ENCODE results near the gene GBE1.
"Not testable (repeated sequence)": the region's sequence is repeated elsewhere in the genome, so short reads cannot be mapped to it uniquely, and the experiment has no call there.

Gene GBE1

DNA sequence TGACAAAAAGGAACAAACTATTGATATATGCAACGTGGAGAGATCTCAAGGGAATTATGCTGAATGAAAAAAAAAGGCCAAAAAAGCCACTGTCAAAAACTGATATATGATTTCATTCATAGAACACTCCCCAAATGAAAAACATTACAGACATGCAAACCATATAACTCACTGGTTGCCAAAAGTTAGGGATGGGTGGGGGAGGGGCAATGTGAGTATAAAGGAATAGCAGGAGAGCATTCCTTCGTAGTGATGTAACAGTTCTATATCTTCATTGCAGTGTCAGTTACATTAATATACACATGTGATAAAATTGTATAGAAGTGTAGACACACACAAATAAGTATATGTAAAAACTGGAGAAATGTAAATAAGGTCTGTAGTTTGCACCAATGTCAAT lies 12.2 kb downstream of the GBE1 start:
- H3K27me3 ChIP-seq (ENCODE audit: control insufficient read depth, insufficient read depth, low read length): no peaks in the 10 kb centered on the region
- H3K36me3 ChIP-seq (ENCODE audit: insufficient read depth, low read length): peaks cover 12% of the 10 kb centered on the region
- no peak overlapping the region for H3K9ac ChIP-seq (ENCODE audit: low read depth, low read length)
- peaks cover 32% of the 10 kb centered on the region for H3K4me1 ChIP-seq (ENCODE audit: control insufficient read depth, insufficient read depth, low read length)
- no peak overlapping the region for H3K4me3 ChIP-seq (ENCODE audit: low read length)
- no peak overlapping the region for H3K4me2 ChIP-seq (ENCODE audit: low read length)
- H3K9me3 ChIP-seq (replicated peaks; ENCODE audit: low read length): peaks cover 1% of the 10 kb centered on the region

DNA sequence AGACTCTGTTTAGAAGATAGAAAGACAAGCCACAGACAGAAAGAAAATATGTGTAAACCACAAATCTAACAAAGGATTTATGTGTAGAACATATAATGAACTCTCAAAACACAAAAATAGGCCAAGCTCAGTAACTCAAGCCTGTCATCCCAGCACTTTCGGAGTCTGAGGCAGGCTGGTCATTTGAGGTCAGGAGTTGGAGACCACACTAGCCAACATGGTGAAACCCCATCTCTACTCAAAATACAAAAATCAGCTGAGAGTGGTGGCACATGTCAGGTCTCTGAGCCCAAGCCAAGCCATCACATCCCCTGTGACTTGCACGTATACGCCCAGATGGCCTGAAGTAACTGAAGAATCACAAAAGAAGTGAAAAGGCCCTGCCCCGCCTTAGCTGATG lies 14.2 kb downstream of the GBE1 start:
- H3K36me3 ChIP-seq (ENCODE audit: insufficient read depth, low read length); H3K9me3 ChIP-seq (replicated peaks; ENCODE audit: low read length); H3K4me3 ChIP-seq (ENCODE audit: low read length); H3K4me2 ChIP-seq (ENCODE audit: low read length); H3K27me3 ChIP-seq (ENCODE audit: control insufficient read depth, insufficient read depth, low read length): not testable (repeated sequence)
- Histone ChIP-seq H3K4me1 (ENCODE audit: control insufficient read depth, insufficient read depth, low read length) (peaks cover 47% of the 10 kb centered on the region), H3K9ac (ENCODE audit: low read depth, low read length) (peak overlapping the region; percentile 9)

DNA sequence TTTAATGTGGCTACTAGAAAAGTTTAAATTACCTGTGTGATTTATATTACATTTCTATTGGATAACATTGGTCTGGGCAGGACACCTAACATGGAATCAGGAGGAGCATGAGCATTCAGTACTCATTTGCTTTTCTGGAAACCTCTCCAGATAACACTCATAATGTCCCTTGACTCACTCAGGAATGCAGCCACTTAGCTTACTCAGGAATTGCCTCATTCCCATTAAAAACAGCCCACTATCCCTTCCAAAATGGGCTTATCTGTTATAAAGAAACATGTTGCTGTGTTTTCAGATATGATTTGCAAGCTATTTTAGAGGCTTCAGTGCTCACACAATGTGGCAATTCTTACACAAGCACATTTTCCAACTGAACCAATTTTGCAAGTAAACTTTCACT lies 17.1 kb downstream of the GBE1 start:
- H3K4me3 ChIP-seq (ENCODE audit: low read length): no peak overlapping the region
- peaks cover 64% of the 10 kb centered on the region for H3K4me1 ChIP-seq (ENCODE audit: control insufficient read depth, insufficient read depth, low read length)
- no peaks in the 10 kb centered on the region for H3K9me3 ChIP-seq (replicated peaks; ENCODE audit: low read length)
- H3K4me2 ChIP-seq (ENCODE audit: low read length): peak overlapping the region; percentile 76
- H3K9ac ChIP-seq (ENCODE audit: low read depth, low read length): peak overlapping the region; percentile 90
- H3K27me3 ChIP-seq (ENCODE audit: control insufficient read depth, insufficient read depth, low read length): no peaks in the 10 kb centered on the region
- peaks cover 4% of the 10 kb centered on the region for H3K36me3 ChIP-seq (ENCODE audit: insufficient read depth, low read length)

DNA sequence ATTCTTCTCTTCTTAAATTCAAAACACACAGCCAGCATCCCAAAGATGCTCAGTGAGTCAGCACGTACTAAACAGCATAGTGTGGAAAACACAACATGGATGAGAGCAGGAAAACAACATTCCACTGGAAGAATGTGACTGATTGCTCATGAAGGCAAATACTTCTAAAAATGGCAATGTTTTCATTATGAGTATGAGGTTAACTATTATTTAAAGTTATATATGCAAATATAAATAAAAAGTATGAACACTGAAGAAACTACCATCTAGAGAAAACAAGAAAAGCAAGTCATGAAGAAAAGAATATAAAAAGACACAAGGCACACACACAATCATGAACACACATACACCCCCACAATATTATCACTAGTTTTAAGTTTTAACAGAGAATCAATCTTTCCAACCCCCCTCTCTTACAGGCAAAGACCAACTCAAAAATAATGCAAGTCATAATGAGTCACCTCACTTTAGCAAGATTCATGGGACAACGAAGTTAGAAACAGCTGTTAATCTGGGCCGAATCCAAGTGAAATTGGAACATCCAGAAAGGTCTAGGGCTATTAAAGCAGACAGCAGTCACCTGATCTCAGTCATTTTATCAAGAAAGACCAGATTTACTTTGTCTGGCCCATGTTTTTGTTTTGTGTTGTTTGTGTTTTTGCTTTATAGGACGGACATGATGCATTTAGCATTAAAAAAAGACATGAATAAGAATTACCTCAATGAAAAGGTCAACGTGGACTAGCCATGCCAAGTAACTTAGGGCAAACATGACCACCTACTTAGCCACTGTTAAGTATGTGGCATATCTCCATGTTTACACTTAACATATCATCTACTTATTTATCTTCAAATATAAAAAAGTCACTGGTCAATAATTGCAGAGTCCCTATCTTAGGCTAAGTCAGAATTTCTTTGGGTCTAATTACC lies 18.1 kb downstream of the GBE1 start:
- H3K9ac ChIP-seq (ENCODE audit: low read depth, low read length): peak overlapping the region; percentile 90
- H3K9me3 ChIP-seq (replicated peaks; ENCODE audit: low read length): no peaks in the 10 kb centered on the region
- peaks cover 7% of the 10 kb centered on the region for H3K36me3 ChIP-seq (ENCODE audit: insufficient read depth, low read length)
- peaks cover 59% of the 10 kb centered on the region for H3K4me1 ChIP-seq (ENCODE audit: control insufficient read depth, insufficient read depth, low read length)
- no peaks in the 10 kb centered on the region for H3K27me3 ChIP-seq (ENCODE audit: control insufficient read depth, insufficient read depth, low read length)
- H3K4me2 ChIP-seq (ENCODE audit: low read length): peak overlapping the region; percentile 76
- peak overlapping the region; percentile 53 for H3K4me3 ChIP-seq (ENCODE audit: low read length)

DNA sequence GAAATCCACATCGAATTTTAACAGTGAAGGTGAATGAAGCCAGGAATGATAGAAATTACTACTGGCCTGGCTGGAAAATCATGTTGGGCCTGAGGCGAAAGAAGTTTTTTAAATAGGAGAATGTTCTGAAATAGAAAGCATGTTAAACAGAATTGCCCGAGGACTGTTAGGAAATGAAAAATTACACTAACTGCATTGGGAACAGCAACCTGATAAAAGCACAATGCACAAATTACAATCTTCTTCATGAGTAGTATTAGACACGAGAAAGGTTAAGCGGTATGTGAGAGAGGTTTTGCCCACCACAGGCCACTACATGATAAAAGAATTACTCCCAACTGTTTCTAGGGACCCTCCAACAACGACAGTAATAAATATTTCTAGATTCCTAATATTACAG lies 18.9 kb downstream of the GBE1 start:
- H3K4me3 ChIP-seq (ENCODE audit: low read length): peak overlapping the region; percentile 53

DNA sequence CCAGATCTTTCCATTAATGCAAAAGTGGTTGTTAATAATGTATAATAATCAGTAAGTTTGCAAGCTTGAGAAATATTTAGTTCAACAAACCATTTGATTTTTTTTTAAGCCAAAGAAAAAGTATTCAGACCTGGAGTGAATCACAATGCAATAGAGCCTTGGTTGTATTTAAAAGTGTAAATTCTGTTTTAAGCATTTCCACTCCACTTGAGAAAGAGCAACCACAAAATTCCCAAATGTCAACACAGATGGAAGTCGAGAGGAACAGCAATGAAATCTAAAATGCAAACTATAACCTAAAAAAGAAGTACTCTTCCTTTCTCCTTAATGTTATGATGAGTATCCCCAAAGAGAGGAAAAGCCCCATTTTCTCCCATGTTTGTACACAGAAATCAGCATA lies 20.2 kb downstream of the GBE1 start:
- Histone ChIP-seq H3K4me3 (ENCODE audit: low read length) (peak overlapping the region; percentile 36), H3K4me2 (ENCODE audit: low read length) (peak overlapping the region; percentile 62), H3K9ac (ENCODE audit: low read depth, low read length) (peak overlapping the region; percentile 71), H3K4me1 (ENCODE audit: control insufficient read depth, insufficient read depth, low read length) (peaks cover 49% of the 10 kb centered on the region), H3K36me3 (ENCODE audit: insufficient read depth, low read length) (peaks cover 2% of the 10 kb centered on the region), H3K9me3 (replicated peaks; ENCODE audit: low read length) (no peaks in the 10 kb centered on the region), H3K27me3 (ENCODE audit: control insufficient read depth, insufficient read depth, low read length) (no peaks in the 10 kb centered on the region)

More for the DNA sequence above, 18.9 kb downstream of the GBE1 start:
- H3K9me3 ChIP-seq (replicated peaks; ENCODE audit: low read length): no peaks in the 10 kb centered on the region
- peaks cover 59% of the 10 kb centered on the region for H3K4me1 ChIP-seq (ENCODE audit: control insufficient read depth, insufficient read depth, low read length)
- peak overlapping the region; percentile 90 for H3K9ac ChIP-seq (ENCODE audit: low read depth, low read length)
- H3K36me3 ChIP-seq (ENCODE audit: insufficient read depth, low read length): peaks cover 7% of the 10 kb centered on the region
- no peaks in the 10 kb centered on the region for H3K27me3 ChIP-seq (ENCODE audit: control insufficient read depth, insufficient read depth, low read length)
- peak overlapping the region; percentile 76 for H3K4me2 ChIP-seq (ENCODE audit: low read length)

DNA sequence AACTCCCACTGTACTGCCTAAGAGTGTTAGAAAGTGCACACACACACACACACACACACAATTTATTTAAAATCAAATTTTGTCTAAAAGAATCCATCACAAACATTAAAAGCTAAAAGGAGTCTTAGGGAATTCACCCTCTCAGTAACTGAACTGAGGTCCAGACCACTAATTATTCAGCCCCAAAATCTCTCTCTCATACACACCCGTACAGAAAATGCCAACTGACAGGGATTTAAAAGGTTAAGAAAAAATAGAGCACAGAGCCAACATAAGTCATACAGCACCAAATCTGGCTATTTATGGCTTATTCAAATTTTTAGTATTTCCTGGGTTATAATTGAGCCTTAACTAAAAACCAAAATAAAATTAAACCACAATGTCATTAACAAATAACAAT lies 20.7 kb downstream of the GBE1 start:
- H3K9me3 ChIP-seq (replicated peaks; ENCODE audit: low read length): no peaks in the 10 kb centered on the region
- H3K27me3 ChIP-seq (ENCODE audit: control insufficient read depth, insufficient read depth, low read length): no peaks in the 10 kb centered on the region
- H3K4me1 ChIP-seq (ENCODE audit: control insufficient read depth, insufficient read depth, low read length): peaks cover 49% of the 10 kb centered on the region
- peak overlapping the region; percentile 36 for H3K4me3 ChIP-seq (ENCODE audit: low read length)
- peak overlapping the region; percentile 71 for H3K9ac ChIP-seq (ENCODE audit: low read depth, low read length)
- H3K36me3 ChIP-seq (ENCODE audit: insufficient read depth, low read length): peaks cover 2% of the 10 kb centered on the region
- H3K4me2 ChIP-seq (ENCODE audit: low read length): peak overlapping the region; percentile 62

DNA sequence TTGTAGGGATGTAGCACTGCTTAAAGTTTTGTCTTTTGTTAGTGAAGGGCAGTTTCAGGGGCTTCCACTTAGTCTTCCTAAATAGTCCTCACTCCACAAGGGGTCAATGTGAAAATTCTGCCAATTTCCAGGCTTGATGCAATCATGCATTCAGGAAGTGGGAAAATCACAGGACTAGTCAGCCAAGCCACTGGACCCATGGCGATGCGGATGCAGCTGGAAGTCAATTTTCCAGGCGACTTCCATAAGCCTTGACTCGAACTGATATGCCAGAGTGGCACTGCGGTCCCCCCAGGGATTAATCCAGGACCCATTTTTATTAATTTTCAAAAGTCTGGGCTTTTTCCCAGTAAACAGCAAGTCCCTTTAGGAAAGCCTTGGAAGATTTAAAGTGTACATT lies 26.1 kb downstream of the GBE1 start:
- Histone ChIP-seq H3K9ac (ENCODE audit: low read depth, low read length) (no peak overlapping the region), H3K27me3 (ENCODE audit: control insufficient read depth, insufficient read depth, low read length) (no peaks in the 10 kb centered on the region), H3K9me3 (replicated peaks; ENCODE audit: low read length) (no peaks in the 10 kb centered on the region), H3K36me3 (ENCODE audit: insufficient read depth, low read length) (peaks cover 2% of the 10 kb centered on the region), H3K4me2 (ENCODE audit: low read length) (no peak overlapping the region), H3K4me3 (ENCODE audit: low read length) (no peak overlapping the region), H3K4me1 (ENCODE audit: control insufficient read depth, insufficient read depth, low read length) (peaks cover 2% of the 10 kb centered on the region)

DNA sequence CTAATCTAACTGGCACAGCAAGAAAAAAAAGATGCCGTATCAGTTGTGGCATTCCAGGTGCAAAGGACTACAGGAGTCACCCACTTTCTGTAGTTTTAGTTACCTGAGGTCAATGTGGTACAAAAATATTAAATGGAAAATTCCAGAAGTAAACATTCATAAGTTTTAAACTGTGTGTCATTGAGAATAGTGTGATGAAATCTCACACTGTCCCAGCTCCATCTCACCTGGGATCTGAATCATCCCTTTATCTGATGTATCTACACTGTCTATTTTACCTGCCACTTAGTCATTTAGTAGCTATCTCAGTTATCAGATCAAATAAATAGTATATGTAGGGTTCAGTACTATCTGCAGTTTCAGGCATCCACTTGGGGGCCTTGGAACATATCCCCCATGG lies 26.7 kb downstream of the GBE1 start:
- H3K4me1 ChIP-seq (ENCODE audit: control insufficient read depth, insufficient read depth, low read length): peaks cover under 1% of the 10 kb centered on the region
- H3K36me3 ChIP-seq (ENCODE audit: insufficient read depth, low read length): peaks cover 2% of the 10 kb centered on the region
- H3K9me3 ChIP-seq (replicated peaks; ENCODE audit: low read length): no peaks in the 10 kb centered on the region
- no peak overlapping the region for H3K4me3 ChIP-seq (ENCODE audit: low read length)
- no peak overlapping the region for H3K4me2 ChIP-seq (ENCODE audit: low read length)
- no peak overlapping the region for H3K9ac ChIP-seq (ENCODE audit: low read depth, low read length)
- H3K27me3 ChIP-seq (ENCODE audit: control insufficient read depth, insufficient read depth, low read length): no peaks in the 10 kb centered on the region

DNA sequence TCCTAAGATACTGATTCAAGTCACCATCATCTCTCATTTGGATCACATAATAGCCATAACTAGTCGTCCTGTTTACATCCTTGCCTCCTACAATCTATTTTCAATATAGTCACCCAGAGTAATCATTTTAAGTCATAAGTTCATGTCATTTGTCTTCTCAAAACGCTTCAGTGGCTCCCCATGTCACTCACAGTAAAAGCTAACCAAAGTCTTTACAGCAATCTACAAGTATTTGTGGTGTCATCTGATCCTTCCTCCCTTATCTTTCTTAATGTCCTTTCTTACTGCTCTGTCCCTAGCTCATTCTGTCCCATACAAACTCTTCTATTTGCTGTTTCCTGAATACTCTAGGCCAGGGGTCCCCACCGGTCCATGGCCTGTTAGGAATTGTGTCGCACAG lies 28.8 kb downstream of the GBE1 start:
- H3K4me3 ChIP-seq (ENCODE audit: low read length): no peak overlapping the region
- H3K4me1 ChIP-seq (ENCODE audit: control insufficient read depth, insufficient read depth, low read length): peaks cover 21% of the 10 kb centered on the region
- no peak overlapping the region for H3K9ac ChIP-seq (ENCODE audit: low read depth, low read length)
- no peaks in the 10 kb centered on the region for H3K9me3 ChIP-seq (replicated peaks; ENCODE audit: low read length)
- no peaks in the 10 kb centered on the region for H3K27me3 ChIP-seq (ENCODE audit: control insufficient read depth, insufficient read depth, low read length)
- H3K36me3 ChIP-seq (ENCODE audit: insufficient read depth, low read length): no peaks in the 10 kb centered on the region
- no peak overlapping the region for H3K4me2 ChIP-seq (ENCODE audit: low read length)

DNA sequence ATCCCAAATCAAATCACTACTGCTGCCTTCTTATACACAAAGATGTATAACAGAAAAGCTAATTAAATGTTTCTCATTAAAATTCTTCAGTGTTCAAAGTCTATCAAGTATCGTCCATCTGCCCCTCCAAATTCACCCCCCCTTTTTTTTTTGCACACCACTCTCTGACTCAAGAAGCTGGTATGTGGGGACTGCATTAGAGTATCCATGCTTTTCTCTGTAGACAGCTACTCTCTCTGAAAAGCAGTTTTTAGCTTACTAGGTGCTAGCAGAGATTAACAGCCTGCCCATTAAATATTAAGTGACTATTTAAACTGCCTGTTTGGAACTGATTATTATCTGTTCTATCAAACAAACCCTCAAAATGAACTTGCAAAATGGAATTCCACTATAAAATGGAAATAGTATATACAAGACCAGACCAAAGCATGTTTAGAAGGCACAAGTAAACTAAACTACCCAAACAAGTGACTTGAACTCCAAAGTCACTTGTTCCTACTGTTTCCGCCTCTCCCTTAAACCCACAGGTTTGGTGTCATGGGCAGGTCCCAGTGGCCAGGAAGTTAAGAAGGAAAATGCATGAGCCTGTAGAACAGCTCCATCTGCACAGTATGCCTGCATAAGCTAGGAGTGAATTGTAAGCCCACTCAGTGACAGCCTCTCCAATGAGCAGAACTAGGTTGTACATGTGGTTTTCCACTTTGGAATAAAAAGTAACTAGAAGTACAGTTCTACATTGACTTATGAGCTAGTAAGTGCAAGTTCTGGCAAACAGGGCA lies 32.5 kb downstream of the GBE1 start:
- H3K4me2 ChIP-seq (ENCODE audit: low read length): peak overlapping the region; percentile 69
- H3K27me3 ChIP-seq (ENCODE audit: control insufficient read depth, insufficient read depth, low read length): no peaks in the 10 kb centered on the region
- H3K4me1 ChIP-seq (ENCODE audit: control insufficient read depth, insufficient read depth, low read length): peaks cover 52% of the 10 kb centered on the region
- peaks cover 4% of the 10 kb centered on the region for H3K36me3 ChIP-seq (ENCODE audit: insufficient read depth, low read length)
- peak overlapping the region; percentile 67 for H3K9ac ChIP-seq (ENCODE audit: low read depth, low read length)
- H3K9me3 ChIP-seq (replicated peaks; ENCODE audit: low read length): no peaks in the 10 kb centered on the region
- H3K4me3 ChIP-seq (ENCODE audit: low read length): peak overlapping the region; percentile 50
